ENCODE results near the gene TRIM71. TPM values are rescaled to one million over a fixed set of nuclear protein-coding genes. Genes with fewer than 3 reads are reported as not detected.

TRIM71 gene
- total RNA-seq, 1 donor from 2014 or later: 17.2 TPM

GRCh38 chr3:32890420-32891276, 72.9 kb downstream of the TRIM71 start:
- Histone ChIP-seq H2AFZ (ENCODE audit: low read depth, low read length) (no peak overlapping the region), H3K4me2 (ENCODE audit: low read length) (no peak overlapping the region), H3K4me1 (ENCODE audit: insufficient read depth, low read length) (no peaks in the 10 kb centered on the region), H3K36me3 (ENCODE audit: insufficient read depth, low read length) (no peaks in the 10 kb centered on the region), H3K4me3 (ENCODE audit: insufficient read depth, low read depth, low read length) (no peak overlapping the region), H3K79me2 (ENCODE audit: insufficient read depth, low read length) (no peaks in the 10 kb centered on the region), H3K9ac (ENCODE audit: low read length) (no peak overlapping the region), H3K27ac (ENCODE audit: low read depth, low read length) (no peak overlapping the region), H4K20me1 (ENCODE audit: insufficient read depth, low read length) (no peaks in the 10 kb centered on the region), H3K9me3 (ENCODE audit: insufficient read depth, low read depth, low read length) (no peaks in the 10 kb centered on the region), H3K27me3 (ENCODE audit: insufficient read depth, low read length) (peaks cover 17% of the 10 kb centered on the region)
- H3K36me3 Mint-ChIP-seq (ENCODE audit: low read depth, unreplicated experiment): peaks cover 40% of the 10 kb centered on the region
- no peak for FAIRE-seq
- no peaks in the 10 kb centered on the region for H3K27me3 Mint-ChIP-seq (ENCODE audit: low read depth, unreplicated experiment)
- no peak overlapping the region for H3K27ac Mint-ChIP-seq (ENCODE audit: unreplicated experiment)
- TF ChIP-seq EZH2 (IDR thresholded peaks at IDR 0.05; ENCODE audit: insufficient read depth, low read length) (no peak), CTCF (IDR thresholded peaks at IDR 0.05; ENCODE audit: insufficient read depth, low read depth, low read length) (no peak)
- no peaks in the 10 kb centered on the region for H3K9me3 Mint-ChIP-seq (ENCODE audit: unreplicated experiment)
- peaks cover 14% of the 10 kb centered on the region for H3K4me1 Mint-ChIP-seq (ENCODE audit: low read depth, unreplicated experiment)
- no peak overlapping the region for H3K4me3 Mint-ChIP-seq (ENCODE audit: unreplicated experiment)
- DNase-seq (ENCODE audit: low read depth): no peak

- no peak overlapping the region for H3K27ac Mint-ChIP-seq (ENCODE audit: unreplicated experiment)
- H2AFZ ChIP-seq (ENCODE audit: low read depth, low read length): no peak overlapping the region
Observed at GRCh38 chr3:32891365-32891764, 73.6 kb downstream of the TRIM71 start.

More at GRCh38 chr3:32891365-32891764, 73.6 kb downstream of the TRIM71 start:
- Histone ChIP-seq H3K9me3 (ENCODE audit: insufficient read depth, low read depth, low read length) (no peaks in the 10 kb centered on the region), H3K36me3 (ENCODE audit: insufficient read depth, low read length) (no peaks in the 10 kb centered on the region), H3K4me1 (ENCODE audit: insufficient read depth, low read length) (no peaks in the 10 kb centered on the region), H3K4me2 (ENCODE audit: low read length) (no peak overlapping the region), H3K4me3 (ENCODE audit: insufficient read depth, low read depth, low read length) (no peak overlapping the region), H3K27me3 (ENCODE audit: insufficient read depth, low read length) (peaks cover 19% of the 10 kb centered on the region), H3K27ac (ENCODE audit: low read depth, low read length) (no peak overlapping the region), H3K79me2 (ENCODE audit: insufficient read depth, low read length) (no peaks in the 10 kb centered on the region), H3K9ac (ENCODE audit: low read length) (no peak overlapping the region), H4K20me1 (ENCODE audit: insufficient read depth, low read length) (no peaks in the 10 kb centered on the region)
- FAIRE-seq: no peak
- DNase-seq (ENCODE audit: low read depth): no peak
- no peaks in the 10 kb centered on the region for H3K9me3 Mint-ChIP-seq (ENCODE audit: unreplicated experiment)
- H3K36me3 Mint-ChIP-seq (ENCODE audit: low read depth, unreplicated experiment): peaks cover 37% of the 10 kb centered on the region
- H3K4me1 Mint-ChIP-seq (ENCODE audit: low read depth, unreplicated experiment): peaks cover 10% of the 10 kb centered on the region
- TF ChIP-seq EZH2 (IDR thresholded peaks at IDR 0.05; ENCODE audit: insufficient read depth, low read length): no peak
- no peak for TF ChIP-seq CTCF (IDR thresholded peaks at IDR 0.05; ENCODE audit: insufficient read depth, low read depth, low read length)
- H3K4me3 Mint-ChIP-seq (ENCODE audit: unreplicated experiment): no peak overlapping the region
- H3K27me3 Mint-ChIP-seq (ENCODE audit: low read depth, unreplicated experiment): no peaks in the 10 kb centered on the region

Measured in astrocyte (in vitro differentiated cells and primary cell).